Measurements from ENCODE around the gene ACP1.

Gene ACP1

GRCh38 chr2:256094-256493 is 8.7 kb upstream of the ACP1 start:
- no peak for DNase-seq

- DNase-seq, result no peak
Measured at GRCh38 chr2:257429-257828, 7.3 kb upstream of the ACP1 start.

GRCh38 chr2:257842-258241 is 6.9 kb upstream of the ACP1 start:
- DNase-seq, result no peak

GRCh38 chr2:258933-259332 is 5.8 kb upstream of the ACP1 start:
- no peak for DNase-seq

- DNase-seq, result no peak
Measured at GRCh38 chr2:259789-260331, 4.9 kb upstream of the ACP1 start.

GRCh38 chr2:260507-261161 is 4.1 kb upstream of the ACP1 start:
- no peak for DNase-seq

- DNase-seq, result no peak
Measured at GRCh38 chr2:262117-262516, 2.6 kb upstream of the ACP1 start.

- no peak for DNase-seq
Measured at GRCh38 chr2:263022-263738, 1.6 kb upstream of the ACP1 start.

- DNase-seq, result peak; percentile 55
Measured at GRCh38 chr2:263774-264492, 814 bp upstream of the ACP1 start, which contains the start of gene SH3YL1. SH3YL1 (minus strand) TSS chr2:264032; CDS start chr2:263984, 48 bp downstream.

GRCh38 chr2:268323-268722 is 3.6 kb downstream of the ACP1 start:
- no peak for DNase-seq

GRCh38 chr2:269356-270030 is 4.7 kb downstream of the ACP1 start:
- DNase-seq, result no peak

- no peak for DNase-seq
Measured at GRCh38 chr2:270861-271260, 6.1 kb downstream of the ACP1 start.

- DNase-seq, result no peak
Measured at GRCh38 chr2:271917-272316, 7.2 kb downstream of the ACP1 start.

- DNase-seq, result no peak
Measured at GRCh38 chr2:273333-273732, 8.6 kb downstream of the ACP1 start.

GRCh38 chr2:274503-274902 is 9.8 kb downstream of the ACP1 start:
- DNase-seq, result no peak

GRCh38 chr2:275466-275865 is 10.7 kb downstream of the ACP1 start:
- no peak for DNase-seq

GRCh38 chr2:278312-278926 is 13.7 kb downstream of the ACP1 start:
- DNase-seq, result no peak

- no peak for DNase-seq
Measured at GRCh38 chr2:278927-279320, 14.2 kb downstream of the ACP1 start.

GRCh38 chr2:279366-279765 is 14.6 kb downstream of the ACP1 start:
- DNase-seq, result no peak

GRCh38 chr2:279956-280649 is 15.4 kb downstream of the ACP1 start:
- no peak for DNase-seq

GRCh38 chr2:280650-281110 is 15.9 kb downstream of the ACP1 start:
- DNase-seq, result no peak

- no peak for DNase-seq
Measured at GRCh38 chr2:281381-281780, 16.6 kb downstream of the ACP1 start.
